A673 (cell line): ENCODE results near the gene CEMIP. TPM values are rescaled to one million over a fixed set of nuclear protein-coding genes. Genes with fewer than 3 reads are reported as not detected.

Experiments used
- BruUV-seq: library from RNA; stranded (reverse); fragments of 400-500 nt; replicated peaks from 2 replicates; lab custom pipeline; 2021; lab: Mats Ljungman, UMichigan
- CTCF ChIA-PET: fragments of 300-600 bp; sonication (Branson Sonifier 250); formaldehyde crosslinking; loops from one replicate; lab custom pipeline; 2022; ENCODE audit warnings: antibody characterized with exemption; lab: Charles Lee
- POLR2A ChIA-PET: fragments of 300-600 bp; sonication (Branson Sonifier 250); formaldehyde crosslinking; loops from one replicate; lab custom pipeline; 2022; ENCODE audit warnings: antibody characterized with exemption; ENCODE audit not compliant: low non-redundant PET; lab: Charles Lee
- DNase-seq: peaks from one replicate; pipeline ENCODE4 v3.0.0-alpha.2; 2015; ENCODE audit warnings: low spot score
- H3K27ac ChIP-seq: fragments of 200-600 bp; sonication (generic); 2 replicates; pipeline ENCODE4 v1.5.1; 2016; ENCODE audit warnings: mixed run types, low read depth, mild to moderate bottlenecking, mixed read lengths, antibody characterized with exemption, low read length; ENCODE audit not compliant: poor library complexity, severe bottlenecking
- H3K27me3 ChIP-seq: fragments of 200-600 bp; sonication (generic); replicated peaks from 2 replicates; pipeline ENCODE4 v1.6.1; 2017; ENCODE audit warnings: mixed run types, low read depth, mild to moderate bottlenecking, mixed read lengths, antibody characterized with exemption, low read length; ENCODE audit not compliant: insufficient read depth, poor library complexity
- H3K36me3 ChIP-seq: fragments of 200-600 bp; sonication (generic); 2 replicates; pipeline ENCODE4 v1.6.1; 2016; ENCODE audit warnings: mixed run types, mild to moderate bottlenecking, mixed read lengths, antibody characterized with exemption, low read length; ENCODE audit not compliant: insufficient read depth, poor library complexity, severe bottlenecking
- H3K4me1 ChIP-seq: fragments of 200-600 bp; sonication (generic); 2 replicates; pipeline ENCODE4 v1.6.1; 2017; ENCODE audit warnings: mixed run types, mild to moderate bottlenecking, mixed read lengths, antibody characterized with exemption, low read length; ENCODE audit not compliant: insufficient read depth, poor library complexity, severe bottlenecking
- H3K4me3 ChIP-seq: fragments of 200-600 bp; sonication (generic); 2 replicates; pipeline ENCODE4 v1.5.1; 2016; ENCODE audit warnings: low read depth, mixed run types, mild to moderate bottlenecking, mixed read lengths, low read length; ENCODE audit not compliant: poor library complexity, severe bottlenecking
- H3K9me3 ChIP-seq: fragments of 200-600 bp; sonication (generic); 2 replicates; pipeline ENCODE4 v1.6.1; 2016; ENCODE audit warnings: mixed run types, low read depth, mild to moderate bottlenecking, mixed read lengths, antibody characterized with exemption, low read length; ENCODE audit not compliant: poor library complexity, severe bottlenecking
- CTCF ChIP-seq: fragments of 300-800, 200-600 bp; sonication (generic); conservative IDR thresholded peaks from 2 replicates; pipeline ENCODE4 v1.5.1; 2017; ENCODE audit warnings: low read depth, mild to moderate bottlenecking, antibody characterized with exemption, low read length, moderate library complexity, mixed read lengths
- EZH2 ChIP-seq: fragments of 200-600 bp; sonication (generic); IDR thresholded peaks from 2 replicates; pipeline ENCODE4 v1.6.1; 2017; ENCODE audit warnings: borderline replicate concordance, low read depth, mild to moderate bottlenecking, mixed read lengths, antibody characterized with exemption, low read length; ENCODE audit not compliant: poor library complexity, severe bottlenecking
- intact Hi-C: fragments of 100-400 bp; cut with micrococcal nuclease; formaldehyde crosslinking; loops from one replicate; pipeline ENCODE4 v1.10.0; 2022; ENCODE audit not compliant: unreplicated experiment
- microRNA-seq: library from miRNA; unstranded; fragments of <30 nt; microRNA quantifications from one replicate; pipeline ENCODE4 v1.2.0, GENCODE V29; 2021
- total RNA-seq: library from RNA; stranded (reverse); gene quantifications from 2 replicates; pipeline ENCODE4 v1.2.3, GENCODE V29; 2021

CEMIP gene
- total RNA-seq, 1 experiment from 2014 or later = not detected

- Histone ChIP-seq H3K4me1 (peaks cover 14% of the 10 kb centered on the region), H3K27ac (peak within 1 kb of the TSS; percentile 96), H3K4me3 (peak within 1 kb of the TSS; percentile 91), H3K27me3 (no peaks in the 10 kb centered on the region), H3K36me3 (no peaks in the 10 kb centered on the region), H3K9me3 (no peaks in the 10 kb centered on the region)
- no peak for TF ChIP-seq CTCF
- no peak for TF ChIP-seq EZH2
- ChIA-PET CTCF (no interaction called here), POLR2A (interaction anchor here (0.6 to 0.7 kb wide), 2 partner anchors 10 to 33 kb away, joined by 3 to 6 read pairs; no protein-coding TSS in a partner anchor)
- DNase-seq = peak; percentile 94
- intact Hi-C loops = loop anchor here (5.0 to 10.0 kb wide), 2 partner anchors 64 to 107 kb away; no protein-coding TSS in a partner anchor
- BruUV-seq = no TSS peak
Observed at GRCh38 chr15:81000624-81001151, 221.5 kb downstream of the CEMIP start, which contains the start of gene TLNRD1. TLNRD1 (plus strand) TSS chr15:81000923; CDS start chr15:81002272, 1,349 bp downstream.

Small RNA genes lying within 50 kb of the gene (microRNA-seq; reads per million reads assigned to microRNA genes)
- gene MIR4514 (not detected), gene MIR549A (not detected)

Other genes starting within 250 kb of the CEMIP start
- 7.8 and 9.9 TPM in 2 replicates for gene ABHD17C, start 84.1 kb upstream of the CEMIP start, total RNA-seq
- 25.7 and 28.1 TPM in 2 replicates for gene MESD, start 210.4 kb downstream of the CEMIP start, total RNA-seq
- gene TLNRD1, start 221.6 kb downstream of the CEMIP start, total RNA-seq = 21.0 and 21.8 TPM in 2 replicates